MCF 10A (cell line): ENCODE results near the gene ZMIZ1. TPM values are rescaled to one million over a fixed set of nuclear protein-coding genes. Genes with fewer than 3 reads are reported as not detected.
"Not testable (repeated sequence)": the region's sequence is repeated elsewhere in the genome, so short reads cannot be mapped to it uniquely, and the experiment has no call there.

Experiments
- BruUV-seq: library from RNA; stranded (reverse); fragments of 400-500 nt; replicated peaks from 2 replicates; lab custom pipeline; 2021; lab: Mats Ljungman, UMichigan
- CTCF ChIA-PET: fragments of 300-600 bp; sonication (Branson Sonifier 250); formaldehyde crosslinking; extraction: SDS; loops from one replicate; lab custom pipeline; 2021; ENCODE audit warnings: antibody characterized with exemption, inconsistent platforms; lab: Yijun Ruan, JAX
- POLR2A ChIA-PET: fragments of 300-600, 350-650 bp; sonication (Branson Sonifier 250); formaldehyde crosslinking; extraction: SDS; loops from one replicate; lab custom pipeline; 2020; ENCODE audit warnings: antibody characterized with exemption, inconsistent platforms; lab: Yijun Ruan, JAX
- DNase-seq: peaks from one replicate; pipeline ENCODE4 v3.0.0-alpha.2; 2018; ENCODE audit not compliant: unreplicated experiment
- H3K27ac Mint-ChIP-seq: one replicate; pipeline ENCODE4 v1.8.0; 2022; ENCODE audit warnings: mild to moderate bottlenecking, low read depth, mixed read lengths; ENCODE audit not compliant: unreplicated experiment
- H3K27me3 Mint-ChIP-seq: one replicate; pipeline ENCODE4 v1.8.0; 2022; ENCODE audit warnings: mixed read lengths; ENCODE audit not compliant: insufficient read depth, unreplicated experiment
- H3K36me3 Mint-ChIP-seq: one replicate; pipeline ENCODE4 v1.8.0; 2022; ENCODE audit warnings: mild to moderate bottlenecking, moderate library complexity, mixed read lengths; ENCODE audit not compliant: insufficient read depth, unreplicated experiment
- H3K4me1 Mint-ChIP-seq: one replicate; pipeline ENCODE4 v1.8.0; 2022; ENCODE audit warnings: mixed read lengths; ENCODE audit not compliant: insufficient read depth, unreplicated experiment
- H3K4me3 Mint-ChIP-seq: one replicate; pipeline ENCODE4 v1.8.0; 2022; ENCODE audit warnings: mild to moderate bottlenecking, moderate library complexity, mixed read lengths; ENCODE audit not compliant: unreplicated experiment
- H3K9me3 Mint-ChIP-seq: one replicate; pipeline ENCODE4 v1.8.0; 2022; ENCODE audit warnings: mixed read lengths; ENCODE audit not compliant: unreplicated experiment
- CTCF ChIP-seq: fragments of 200-600 bp; IDR thresholded peaks from one replicate; pipeline ENCODE4 v1.8.0; 2022; ENCODE audit warnings: antibody characterized with exemption, mild to moderate bottlenecking; ENCODE audit not compliant: unreplicated experiment
- intact Hi-C: fragments of 100-400 bp; cut with micrococcal nuclease; formaldehyde crosslinking; loops from 2 replicates; pipeline ENCODE4 v1.14.1; 2022
- total RNA-seq: library from RNA; stranded (reverse); gene quantifications from 2 replicates; pipeline ENCODE4 v1.2.3, GENCODE V29; 2022

Gene ZMIZ1
- total RNA-seq, 1 experiment from 2014 or later, result 15.5 TPM

GRCh38 chr10:79331709-79332108 is 262.9 kb downstream of the ZMIZ1 start:
- Mint-ChIP-seq H3K27me3 (no peaks in the 10 kb centered on the region), H3K36me3 (no peaks in the 10 kb centered on the region), H3K9me3 (no peaks in the 10 kb centered on the region), H3K4me1 (peaks cover 15% of the 10 kb centered on the region), H3K27ac (no peak overlapping the region), H3K4me3 (no peak overlapping the region)
- peak; percentile 65 for DNase-seq
- no peak for TF ChIP-seq CTCF
- POLR2A ChIA-PET, result no interaction called here
- CTCF ChIA-PET, result interaction anchor here (0.6 kb wide), 1 partner anchor 1107 kb away, joined by 3 read pairs; no protein-coding TSS in a partner anchor
- BruUV-seq, result no TSS peak
- intact Hi-C loops, result no loop called here

GRCh38 chr10:79332610-79333315 is 264.0 kb downstream of the ZMIZ1 start:
- ChIA-PET CTCF (interaction anchor here (1.1 to 4.8 kb wide), 2 partner anchors 10 to 13 kb away, joined by 4 to 34 read pairs; partner anchors contain the start of gene PPIF), POLR2A (interaction anchor here (0.9 to 3.1 kb wide), 2 partner anchors 10 to 12 kb away, joined by 5 to 18 read pairs; no protein-coding TSS in a partner anchor)
- H3K36me3 Mint-ChIP-seq, H3K27me3 Mint-ChIP-seq, H3K9me3 Mint-ChIP-seq, H3K27ac Mint-ChIP-seq, BruUV-seq, DNase-seq, intact Hi-C loops, H3K4me3 Mint-ChIP-seq: not testable (repeated sequence)
- H3K4me1 Mint-ChIP-seq, result peaks cover 15% of the 10 kb centered on the region

GRCh38 chr10:79333513-79333912 is 264.7 kb downstream of the ZMIZ1 start:
- Mint-ChIP-seq H3K27me3 (no peaks in the 10 kb centered on the region), H3K36me3 (no peaks in the 10 kb centered on the region), H3K9me3 (no peaks in the 10 kb centered on the region), H3K4me3 (no peak overlapping the region), H3K4me1 (peaks cover 15% of the 10 kb centered on the region), H3K27ac (no peak overlapping the region)
- TF ChIP-seq CTCF, result no peak
- CTCF ChIA-PET, result interaction anchor here (1.1 to 4.8 kb wide), 2 partner anchors 11 to 12 kb away, joined by 4 to 34 read pairs; partner anchors contain the start of gene PPIF
- peak; percentile 59 for DNase-seq
- intact Hi-C loops, result no loop called here
- BruUV-seq, result no TSS peak
- POLR2A ChIA-PET, result interaction anchor here (0.9 to 3.1 kb wide), 2 partner anchors 11 to 13 kb away, joined by 5 to 18 read pairs; no protein-coding TSS in a partner anchor

- intact Hi-C loops, result no loop called here
- Mint-ChIP-seq H3K27ac (no peak overlapping the region), H3K27me3 (no peaks in the 10 kb centered on the region), H3K4me3 (no peak overlapping the region), H3K9me3 (no peaks in the 10 kb centered on the region), H3K4me1 (peaks cover 10% of the 10 kb centered on the region), H3K36me3 (no peaks in the 10 kb centered on the region)
- no peak for TF ChIP-seq CTCF
- no TSS peak for BruUV-seq
- ChIA-PET POLR2A (interaction anchor here (0.6 to 3.1 kb wide), 3 partner anchors 11 to 13 kb away, joined by 3 to 18 read pairs (median 3); no protein-coding TSS in a partner anchor), CTCF (interaction anchor here (0.6 to 4.8 kb wide), 3 partner anchors 11 to 728 kb away, joined by 3 to 34 read pairs (median 3); partner anchors contain the start of gene PPIF)
- no peak for DNase-seq
Measured at GRCh38 chr10:79334573-79334972, 265.8 kb downstream of the ZMIZ1 start.
